Panc1 (cell line): ENCODE measurements around the gene CNGA3. TPM values are rescaled to one million over a fixed set of nuclear protein-coding genes. Genes with fewer than 3 reads are reported as not detected.

Source experiments
- ATAC-seq: fragments of 200-7000 bp; cut with Tn5 transposase; 2 replicates; pipeline ENCODE4 v1.9.1; 2020; ENCODE audit warnings: mild to moderate bottlenecking, moderate library complexity
- BruUV-seq: library from RNA; stranded (reverse); fragments of 400-500 nt; replicated peaks from 2 replicates; lab custom pipeline; 2021; lab: Mats Ljungman, UMichigan
- CTCF ChIA-PET: fragments of 300-600 bp; sonication (Branson Sonifier 250); formaldehyde crosslinking; loops from one replicate; lab custom pipeline; 2022; ENCODE audit warnings: antibody characterized with exemption; lab: Charles Lee
- POLR2A ChIA-PET: fragments of 300-600 bp; sonication (Branson Sonifier 250); formaldehyde crosslinking; loops from one replicate; lab custom pipeline; 2022; ENCODE audit warnings: antibody characterized with exemption; lab: Charles Lee
- DNase-seq: peaks from one replicate; pipeline ENCODE4 v3.0.0-alpha.2; 2010; ENCODE audit warnings: low read depth, low spot score
- H3K27ac ChIP-seq: 2 replicates; pipeline ENCODE4 v1.5.1; 2011; ENCODE audit warnings: mild to moderate bottlenecking, low read length, inconsistent platforms
- H3K27me3 ChIP-seq: fragments of 200-500 bp; sonication (Bioruptor generic); 2 replicates; pipeline ENCODE4 v1.6.0; 2014; ENCODE audit warnings: low read length, inconsistent platforms; ENCODE audit not compliant: control insufficient read depth, insufficient read depth
- H3K36me3 ChIP-seq: fragments of 200-500 bp; sonication (Bioruptor generic); 2 replicates; pipeline ENCODE4 v1.5.1; 2014; ENCODE audit warnings: inconsistent platforms, mild to moderate bottlenecking, low read length, moderate library complexity; ENCODE audit not compliant: control insufficient read depth, insufficient read depth
- H3K4me1 ChIP-seq: 2 replicates; pipeline ENCODE4 v1.5.1; 2011; ENCODE audit warnings: inconsistent platforms, mild to moderate bottlenecking, low read length, moderate library complexity; ENCODE audit not compliant: control insufficient read depth, insufficient read depth
- H3K4me3 ChIP-seq, 2 experiments: 2 replicates each; pipeline ENCODE4 v1.5.1; 2011 to 2012; ENCODE audit warnings: low read depth in 2 of 2, low read length in 2 of 2, mild to moderate bottlenecking in 2 of 2, inconsistent platforms in 1 of 2, moderate library complexity in 1 of 2
- H3K9me3 ChIP-seq: fragments of 200-500 bp; sonication (Bioruptor generic); 2 replicates; pipeline ENCODE4 v1.5.1; 2014; ENCODE audit warnings: low read depth, mild to moderate bottlenecking, inconsistent platforms, low read length, moderate library complexity; ENCODE audit not compliant: control insufficient read depth, insufficient read depth
- CTCF ChIP-seq: fragments of 450-650 bp; IDR thresholded peaks from 2 replicates; pipeline ENCODE4 v1.5.1; 2017; ENCODE audit warnings: mild to moderate bottlenecking
- POLR2AphosphoS5 ChIP-seq: IDR thresholded peaks from 2 replicates; pipeline ENCODE4 v1.6.1; 2012; ENCODE audit warnings: mild to moderate bottlenecking, low read depth, low read length, moderate library complexity
- REST ChIP-seq, 2 experiments: IDR thresholded peaks; 2 replicates each; pipeline ENCODE4 v1.6.1; 2011 to 2012; ENCODE audit warnings: low read depth in 2 of 2, control low read depth in 1 of 2, low read length in 1 of 2, mild to moderate bottlenecking in 1 of 2, moderate library complexity in 1 of 2; ENCODE audit not compliant: insufficient read depth in 1 of 2
- SIN3A ChIP-seq: IDR thresholded peaks from 2 replicates; pipeline ENCODE4 v1.6.1; 2012; ENCODE audit warnings: low read depth, mild to moderate bottlenecking, low read length, moderate library complexity, borderline replicate concordance; ENCODE audit not compliant: insufficient read depth
- TCF7L2 ChIP-seq: IDR thresholded peaks from 2 replicates; pipeline ENCODE4 v1.6.1; 2011; ENCODE audit warnings: mild to moderate bottlenecking, low read depth, low read length, inconsistent platforms
- in situ Hi-C: cut with HindIII; loops from 2 replicates; pipeline ENCODE4 v1.10.0; 2016; ENCODE audit warnings: low sequenced_read_pairs, low pct_unique_long_range_greater_than_20kb
- intact Hi-C: fragments of 100-400 bp; cut with micrococcal nuclease; formaldehyde crosslinking; loops from one replicate; pipeline ENCODE4 v1.10.0; 2022; ENCODE audit not compliant: unreplicated experiment
- total RNA-seq: library from RNA; stranded (reverse); gene quantifications from one replicate; pipeline ENCODE4 v1.2.1, GENCODE V29; 2021; ENCODE audit not compliant: unreplicated experiment

CNGA3 gene
- total RNA-seq, 1 experiment from 2014 or later, result not detected

DNA sequence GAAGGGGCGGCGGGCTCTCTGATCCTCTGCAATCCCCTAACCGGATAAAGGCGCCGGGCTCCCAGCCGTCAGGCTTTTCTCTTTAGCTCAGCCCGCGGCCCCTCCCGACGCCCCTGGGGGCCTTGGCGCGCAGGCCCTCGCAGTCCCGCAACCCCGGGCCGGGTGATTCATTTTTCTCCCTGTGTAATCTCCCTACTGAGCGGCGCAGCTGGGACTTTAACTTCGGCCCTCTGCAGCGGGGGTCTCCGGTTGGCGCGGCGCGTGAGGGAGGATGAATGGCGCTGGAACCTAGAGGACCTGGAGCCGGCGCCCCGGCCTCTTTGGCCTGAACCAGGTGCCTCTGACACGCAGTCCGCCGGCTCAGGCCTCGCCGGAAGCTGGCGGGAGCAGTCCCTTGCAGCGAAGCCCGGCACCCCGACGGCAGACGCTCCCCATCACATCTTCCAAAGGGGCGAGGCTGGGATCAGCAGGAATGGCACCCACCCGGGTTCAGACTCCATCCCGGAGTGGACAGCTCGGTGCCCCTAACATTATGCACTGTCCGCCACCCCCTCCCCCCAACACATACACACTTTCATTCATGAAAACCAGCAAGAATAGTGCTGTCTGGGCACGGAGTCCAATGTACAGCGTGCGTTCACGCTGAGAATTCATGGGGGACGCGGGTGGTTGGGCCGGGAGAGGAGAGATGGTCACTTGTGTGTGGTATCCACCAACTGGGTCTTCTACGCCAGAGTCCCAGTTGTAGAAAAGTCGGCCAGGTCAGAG is 1.2 kb downstream of the CNGA3 start:
- peaks cover 29% of the 10 kb centered on the region for H3K27me3 ChIP-seq
- ChIA-PET CTCF (no interaction called here), POLR2A (no interaction called here)
- no peak overlapping the region for H3K27ac ChIP-seq
- in situ Hi-C loops, result no loop called here
- H3K4me1 ChIP-seq, result no peaks in the 10 kb centered on the region
- BruUV-seq, result no TSS peak
- TF ChIP-seq SIN3A (no peak), TCF7L2 (no peak), REST (IDR thresholded peaks at IDR 0.05; ENCODE audit: insufficient read depth in 1 of 2, low read depth in 2 of 2, low read length in 1 of 2) (no peak), CTCF (no peak), POLR2AphosphoS5 (no peak)
- DNase-seq (no peak), ATAC-seq (no peak)
- H3K36me3 ChIP-seq, result no peaks in the 10 kb centered on the region
- intact Hi-C loops, result no loop called here
- H3K4me3 ChIP-seq, result no peak overlapping the region
- no peaks in the 10 kb centered on the region for H3K9me3 ChIP-seq

DNA sequence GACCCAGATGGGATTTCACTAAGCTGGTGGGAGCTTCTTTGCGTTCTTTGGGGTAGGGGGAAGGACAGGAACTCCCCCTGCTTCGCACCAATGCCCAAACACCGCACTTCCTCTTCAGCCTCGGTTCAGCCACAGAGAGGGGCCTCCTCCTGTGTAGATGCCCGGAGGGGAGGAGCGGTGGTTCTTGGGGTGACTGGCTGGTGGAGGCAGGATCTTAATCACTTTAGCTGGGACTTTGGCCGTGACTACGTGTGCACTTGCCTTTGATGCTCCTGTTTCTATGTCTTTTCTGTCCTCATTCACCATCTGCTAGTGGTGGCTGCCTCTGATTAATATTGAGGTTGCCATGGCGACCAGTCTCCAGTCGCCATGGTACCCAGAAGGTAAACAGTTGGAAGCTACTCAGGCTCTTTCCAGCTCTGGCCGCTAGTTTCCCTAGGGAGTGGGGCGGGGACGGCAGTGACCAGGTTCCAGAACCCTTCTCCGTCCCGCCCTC is 1.9 kb downstream of the CNGA3 start:
- no peak for TF ChIP-seq SIN3A
- no peak for TF ChIP-seq POLR2AphosphoS5
- TF ChIP-seq CTCF, result no peak
- no peak for TF ChIP-seq REST (IDR thresholded peaks at IDR 0.05; ENCODE audit: insufficient read depth in 1 of 2, low read depth in 2 of 2, low read length in 1 of 2)
- TF ChIP-seq TCF7L2, result no peak
- DNase-seq, result no peak
- intact Hi-C loops, result no loop called here

More for the DNA sequence above, 1.9 kb downstream of the CNGA3 start:
- peaks cover 25% of the 10 kb centered on the region for H3K27me3 ChIP-seq
- POLR2A ChIA-PET, result no interaction called here
- H3K36me3 ChIP-seq, result no peaks in the 10 kb centered on the region
- in situ Hi-C loops, result no loop called here
- H3K4me1 ChIP-seq, result no peaks in the 10 kb centered on the region
- no peak for ATAC-seq
- CTCF ChIA-PET, result no interaction called here
- no peaks in the 10 kb centered on the region for H3K9me3 ChIP-seq
- no peak overlapping the region for H3K4me3 ChIP-seq
- no TSS peak for BruUV-seq
- no peak overlapping the region for H3K27ac ChIP-seq
